HepG2 (cell line): ENCODE results near the gene OR8S1. TPM values are rescaled to one million over a fixed set of nuclear protein-coding genes. Genes with fewer than 3 reads are reported as not detected.

Experiments used
- ATAC-seq: fragments of 200-7000 bp; cut with Tn5 transposase; 3 replicates; pipeline ENCODE4 v1.9.1; 2020; ENCODE audit warnings: mild to moderate bottlenecking, moderate library complexity
- BruUV-seq: library from RNA; stranded (reverse); fragments of 400-500 nt; replicated peaks from 2 replicates; lab custom pipeline; 2021; lab: Mats Ljungman, UMichigan
- CTCF ChIA-PET: fragments of 300-600 bp; formaldehyde crosslinking; extraction: SDS; loops from one replicate; lab custom pipeline; 2021; ENCODE audit warnings: low total read pairs, inconsistent platforms, low intra/inter-chr PET ratio; lab: Yijun Ruan, JAX
- POLR2A ChIA-PET: fragments of 350-600 bp; sonication (Branson Sonifier 250); formaldehyde crosslinking; loops from one replicate; lab custom pipeline; 2020; ENCODE audit warnings: antibody characterized with exemption, inconsistent platforms; lab: Yijun Ruan, JAX
- DNase-seq: peaks from one replicate; pipeline ENCODE4 v3.0.0-alpha.2; 2015; ENCODE audit warnings: low spot score
- FAIRE-seq: peaks from 3 replicates; lab custom pipeline; 2011; peaks lifted over from hg19 to GRCh38; lab: Jason Lieb, UNC
- H2AFZ ChIP-seq: one replicate; pipeline ENCODE4 v1.6.1; 2011; ENCODE audit warnings: low read length, inconsistent platforms
- H3K27ac ChIP-seq: fragments of 300-600 bp; 3 replicates; pipeline ENCODE4 v1.8.0; 2011; ENCODE audit warnings: mixed run types, mild to moderate bottlenecking, mixed read lengths, low read length, inconsistent platforms; ENCODE audit not compliant: insufficient read depth; ENCODE audit errors: extremely low read length
- H3K27me3 ChIP-seq, 2 experiments: fragments of 200-600 bp in 1 of 2; 2 replicates in 1 of 2; 3 replicates in 1 of 2; pipeline versions ENCODE4 v1.6.0 to v1.8.0; 2011; ENCODE audit warnings: low read length in 2 of 2, mild to moderate bottlenecking in 2 of 2, moderate library complexity in 2 of 2, inconsistent platforms in 1 of 2; ENCODE audit not compliant: insufficient read depth in 2 of 2, control insufficient read depth in 1 of 2
- H3K36me3 ChIP-seq, 2 experiments: fragments of 200-600 bp in 1 of 2; replicated peaks in 1 of 2; 2 replicates in 1 of 2; 3 replicates in 1 of 2; pipeline versions ENCODE4 v1.5.1 to v1.8.0; 2011; ENCODE audit warnings: low read length in 2 of 2, inconsistent platforms in 1 of 2; ENCODE audit not compliant: insufficient read depth in 2 of 2, control insufficient read depth in 1 of 2
- H3K4me1 ChIP-seq: 2 replicates; pipeline ENCODE4 v1.5.1; 2012; ENCODE audit warnings: low read length, inconsistent platforms; ENCODE audit not compliant: insufficient read depth
- H3K4me2 ChIP-seq: 2 replicates; pipeline ENCODE4 v1.6.0; 2011; ENCODE audit warnings: low read depth, low read length, inconsistent platforms
- H3K4me3 ChIP-seq, 3 experiments: fragments of 200-600 bp in 1 of 3; sonication (generic), shearing (Covaris generic) in 1 of 3; replicated peaks in 1 of 3; 2 replicates each; pipeline ENCODE4 v1.5.1; 2011 to 2016; ENCODE audit warnings: low read length in 3 of 3, inconsistent platforms in 2 of 3, low read depth in 2 of 3, mild to moderate bottlenecking in 2 of 3, control low read depth in 1 of 3, mixed read lengths in 1 of 3; ENCODE audit not compliant: insufficient read depth in 1 of 3
- H3K79me2 ChIP-seq: one replicate; pipeline ENCODE4 v1.6.1; 2011; ENCODE audit warnings: low read length, inconsistent platforms; ENCODE audit not compliant: insufficient read depth
- H3K9ac ChIP-seq: 2 replicates; pipeline ENCODE4 v1.6.0; 2011; ENCODE audit warnings: mild to moderate bottlenecking, low read depth, low read length, inconsistent platforms; ENCODE audit not compliant: insufficient read depth
- H3K9me3 ChIP-seq: 2 replicates; pipeline ENCODE4 v1.5.1; 2012; ENCODE audit warnings: mild to moderate bottlenecking, low read length
- H4K20me1 ChIP-seq: 2 replicates; pipeline ENCODE4 v1.6.0; 2011; ENCODE audit warnings: inconsistent platforms, mild to moderate bottlenecking, low read length, moderate library complexity; ENCODE audit not compliant: insufficient read depth
- FOXP1 ChIP-seq, 2 experiments: fragments of 450-650 bp in 1 of 2; IDR thresholded peaks; 2 replicates each; pipeline ENCODE4 v1.6.1; 2017 to 2018; ENCODE audit warnings: antibody characterized with exemption in 1 of 2
- RAD21 ChIP-seq: fragments of 450-650 bp; formaldehyde crosslinking; IDR thresholded peaks from 2 replicates; pipeline ENCODE4 v1.5.0; 2020; ENCODE audit warnings: mild to moderate bottlenecking
- SKI ChIP-seq: fragments of 450-650 bp; IDR thresholded peaks from one replicate; pipeline ENCODE4 v1.6.1; 2018; ENCODE audit warnings: mild to moderate bottlenecking; ENCODE audit not compliant: partially characterized antibody
- SMC3 ChIP-seq: IDR thresholded peaks from 2 replicates; pipeline ENCODE4 v1.6.1; 2011; ENCODE audit warnings: low read length, improper control_type of control experiment
- SRSF4 ChIP-seq: fragments of 200-400 bp; formaldehyde crosslinking; IDR thresholded peaks from one replicate; pipeline ENCODE4 v1.6.1; 2018; ENCODE audit warnings: mild to moderate bottlenecking, low read depth, low read length, moderate library complexity; ENCODE audit not compliant: poor library complexity, severe bottlenecking
- STAG1 ChIP-seq: sonication (generic); formaldehyde crosslinking; IDR thresholded peaks from 2 replicates; pipeline ENCODE4 v1.4.0; 2020; ENCODE audit warnings: missing genetic modification reagents
- XRCC5 ChIP-seq: fragments of 200-400 bp; formaldehyde crosslinking; optimal IDR thresholded peaks from 2 replicates; pipeline ENCODE3; 2017; ENCODE audit warnings: mild to moderate bottlenecking, low read length
- ZKSCAN5 ChIP-seq: sonication (generic); formaldehyde crosslinking; IDR thresholded peaks from 2 replicates; pipeline ENCODE4 v1.5.1; 2020; ENCODE audit warnings: mild to moderate bottlenecking, missing genetic modification reagents
- ZZZ3 ChIP-seq: sonication (generic); formaldehyde crosslinking; IDR thresholded peaks from 2 replicates; pipeline ENCODE4 v1.4.0; 2020; ENCODE audit warnings: missing genetic modification reagents, mild to moderate bottlenecking, borderline replicate concordance
- WGBS: methylation state at CpG from one replicate; pipeline ENCODE4 v1.1.6; 2017; ENCODE audit warnings: low lambda C conversion rate; 5-methylcytosine and 5-hydroxymethylcytosine counted together
- in situ Hi-C: cut with HindIII; loops from 2 replicates; pipeline ENCODE4 v1.10.0; 2017; ENCODE audit warnings: low pct_unique_long_range_greater_than_20kb; ENCODE audit not compliant: extremely low pct_ligation_motif_present
- intact Hi-C: fragments of 100-400 bp; cut with micrococcal nuclease; formaldehyde crosslinking; loops from one replicate; pipeline ENCODE4 v1.10.0; 2022; ENCODE audit not compliant: unreplicated experiment
- polyA plus RNA-seq, 8 experiments: library from polyadenylated mRNA; depleted of rRNA in 3 of 8; stranded (reverse) in 7 of 8; unstranded in 1 of 8; fragments of >200 nt; fragmentation: Illumina TruSeq in 4 of 8; extraction: Trizol in 4 of 8; gene quantifications; 2 replicates each; pipeline versions ENCODE4 v1.2.1 to v1.2.3, GENCODE V29; 2011 to 2016; ENCODE audit warnings: low read depth in 4 of 8, missing spikeins in 1 of 8, mixed read lengths in 1 of 8; ENCODE audit not compliant: insufficient read depth in 1 of 8
- total RNA-seq, 5 experiments: library from RNA; depleted of rRNA; stranded (reverse); fragments of >200 nt; fragmentation: Illumina TruSeq; extraction: Trizol; gene quantifications; 2 replicates each; pipeline ENCODE4 v1.2.3, GENCODE V29; 2016; ENCODE audit warnings: low read depth in 1 of 5
- TF ChIP-seq, protein P1 (sequence below): IDR thresholded peaks from 2 replicates; pipeline ENCODE4 v1.6.1; 2016; ENCODE audit warnings: low read depth, missing genetic modification reagents, missing compliant biosample characterization
- TF ChIP-seq, protein P2 (sequence below): sonication (generic); formaldehyde crosslinking; IDR thresholded peaks from 2 replicates; pipeline ENCODE4 v1.5.0; 2020; ENCODE audit warnings: mild to moderate bottlenecking, missing genetic modification reagents, moderate library complexity

Gene OR8S1
- total and polyA plus RNA-seq, 2 of the 13 experiments (the other 11 are each of a cell fraction or from before 2014, with no cell fraction given) = not detected

DNA sequence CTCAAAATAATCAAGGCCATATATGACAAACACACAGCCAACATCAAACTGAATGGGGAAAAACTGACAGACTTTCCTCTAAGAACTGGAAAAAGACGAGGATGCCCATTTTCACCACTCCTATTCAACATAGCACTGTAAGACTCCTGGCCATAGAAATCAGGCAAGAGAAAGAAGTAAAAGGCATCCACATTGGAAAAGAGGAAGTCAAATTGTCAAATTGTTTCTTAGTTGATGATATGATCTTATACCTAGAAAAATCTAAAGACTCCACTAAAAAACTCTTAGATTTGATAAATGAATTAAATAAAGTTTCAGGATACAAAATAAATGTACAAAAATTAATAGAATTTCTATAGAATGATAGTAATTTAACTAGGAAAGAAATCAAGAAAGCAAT is 11.2 kb downstream of the OR8S1 start (continued):
- TF ChIP-seq, protein P1, sequence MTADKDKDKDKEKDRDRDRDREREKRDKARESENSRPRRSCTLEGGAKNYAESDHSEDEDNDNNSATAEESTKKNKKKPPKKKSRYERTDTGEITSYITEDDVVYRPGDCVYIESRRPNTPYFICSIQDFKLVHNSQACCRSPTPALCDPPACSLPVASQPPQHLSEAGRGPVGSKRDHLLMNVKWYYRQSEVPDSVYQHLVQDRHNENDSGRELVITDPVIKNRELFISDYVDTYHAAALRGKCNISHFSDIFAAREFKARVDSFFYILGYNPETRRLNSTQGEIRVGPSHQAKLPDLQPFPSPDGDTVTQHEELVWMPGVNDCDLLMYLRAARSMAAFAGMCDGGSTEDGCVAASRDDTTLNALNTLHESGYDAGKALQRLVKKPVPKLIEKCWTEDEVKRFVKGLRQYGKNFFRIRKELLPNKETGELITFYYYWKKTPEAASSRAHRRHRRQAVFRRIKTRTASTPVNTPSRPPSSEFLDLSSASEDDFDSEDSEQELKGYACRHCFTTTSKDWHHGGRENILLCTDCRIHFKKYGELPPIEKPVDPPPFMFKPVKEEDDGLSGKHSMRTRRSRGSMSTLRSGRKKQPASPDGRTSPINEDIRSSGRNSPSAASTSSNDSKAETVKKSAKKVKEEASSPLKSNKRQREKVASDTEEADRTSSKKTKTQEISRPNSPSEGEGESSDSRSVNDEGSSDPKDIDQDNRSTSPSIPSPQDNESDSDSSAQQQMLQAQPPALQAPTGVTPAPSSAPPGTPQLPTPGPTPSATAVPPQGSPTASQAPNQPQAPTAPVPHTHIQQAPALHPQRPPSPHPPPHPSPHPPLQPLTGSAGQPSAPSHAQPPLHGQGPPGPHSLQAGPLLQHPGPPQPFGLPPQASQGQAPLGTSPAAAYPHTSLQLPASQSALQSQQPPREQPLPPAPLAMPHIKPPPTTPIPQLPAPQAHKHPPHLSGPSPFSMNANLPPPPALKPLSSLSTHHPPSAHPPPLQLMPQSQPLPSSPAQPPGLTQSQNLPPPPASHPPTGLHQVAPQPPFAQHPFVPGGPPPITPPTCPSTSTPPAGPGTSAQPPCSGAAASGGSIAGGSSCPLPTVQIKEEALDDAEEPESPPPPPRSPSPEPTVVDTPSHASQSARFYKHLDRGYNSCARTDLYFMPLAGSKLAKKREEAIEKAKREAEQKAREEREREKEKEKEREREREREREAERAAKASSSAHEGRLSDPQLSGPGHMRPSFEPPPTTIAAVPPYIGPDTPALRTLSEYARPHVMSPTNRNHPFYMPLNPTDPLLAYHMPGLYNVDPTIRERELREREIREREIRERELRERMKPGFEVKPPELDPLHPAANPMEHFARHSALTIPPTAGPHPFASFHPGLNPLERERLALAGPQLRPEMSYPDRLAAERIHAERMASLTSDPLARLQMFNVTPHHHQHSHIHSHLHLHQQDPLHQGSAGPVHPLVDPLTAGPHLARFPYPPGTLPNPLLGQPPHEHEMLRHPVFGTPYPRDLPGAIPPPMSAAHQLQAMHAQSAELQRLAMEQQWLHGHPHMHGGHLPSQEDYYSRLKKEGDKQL = no peak
- TF ChIP-seq STAG1 (CRISPR knock-in tag) (no peak), SRSF4 (no peak), SKI (no peak), ZKSCAN5 (CRISPR knock-in tag) (no peak)
- TF ChIP-seq, all 625 proteins: peak for 0

DNA sequence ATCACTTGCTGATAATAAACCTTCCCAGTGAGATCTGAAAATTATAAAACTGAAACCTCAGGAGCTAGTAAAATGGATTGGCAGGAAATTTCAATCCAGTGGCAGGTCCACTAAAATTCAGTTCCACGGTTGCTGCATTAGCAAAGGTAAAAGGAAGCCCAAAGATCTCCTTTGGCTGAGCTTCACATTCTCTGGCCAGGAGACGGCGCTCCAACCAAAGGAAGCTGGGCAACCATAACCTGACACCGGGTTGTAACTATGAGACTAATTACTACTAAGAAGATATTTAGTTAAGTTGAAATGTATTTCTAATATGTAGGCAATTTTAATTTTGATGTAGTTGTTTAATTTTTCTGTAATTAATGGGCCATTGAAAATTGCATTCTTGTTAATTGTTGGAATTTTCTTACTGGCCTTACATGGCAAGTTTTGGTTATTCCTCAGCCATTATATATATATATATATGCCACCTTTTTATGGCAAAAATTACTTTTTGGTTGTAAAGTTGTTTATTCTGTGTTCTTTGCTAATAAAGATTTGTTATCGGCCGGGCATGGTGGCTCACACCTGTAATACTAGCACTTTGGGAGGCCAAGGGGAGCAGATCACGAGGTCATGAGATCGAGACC is 17.0 kb downstream of the OR8S1 start:
- Histone ChIP-seq H4K20me1 (no peaks in the 10 kb centered on the region), H3K4me2 (no peak overlapping the region), H3K36me3 (no peaks in the 10 kb centered on the region), H2AFZ (no peak overlapping the region), H3K27ac (no peak overlapping the region), H3K4me3 (no peak overlapping the region), H3K79me2 (no peaks in the 10 kb centered on the region), H3K9ac (no peak overlapping the region), H3K9me3 (no peaks in the 10 kb centered on the region), H3K4me1 (no peaks in the 10 kb centered on the region), H3K27me3 (no peaks in the 10 kb centered on the region)
- intact Hi-C loops (loop anchor here (1.0 kb wide), 2 partner anchors 76 to 254 kb away; no protein-coding TSS in a partner anchor), in situ Hi-C loops (loop anchor here (5.0 kb wide), 1 partner anchor 75 kb away; no protein-coding TSS in a partner anchor)
- TF ChIP-seq, protein P2, sequence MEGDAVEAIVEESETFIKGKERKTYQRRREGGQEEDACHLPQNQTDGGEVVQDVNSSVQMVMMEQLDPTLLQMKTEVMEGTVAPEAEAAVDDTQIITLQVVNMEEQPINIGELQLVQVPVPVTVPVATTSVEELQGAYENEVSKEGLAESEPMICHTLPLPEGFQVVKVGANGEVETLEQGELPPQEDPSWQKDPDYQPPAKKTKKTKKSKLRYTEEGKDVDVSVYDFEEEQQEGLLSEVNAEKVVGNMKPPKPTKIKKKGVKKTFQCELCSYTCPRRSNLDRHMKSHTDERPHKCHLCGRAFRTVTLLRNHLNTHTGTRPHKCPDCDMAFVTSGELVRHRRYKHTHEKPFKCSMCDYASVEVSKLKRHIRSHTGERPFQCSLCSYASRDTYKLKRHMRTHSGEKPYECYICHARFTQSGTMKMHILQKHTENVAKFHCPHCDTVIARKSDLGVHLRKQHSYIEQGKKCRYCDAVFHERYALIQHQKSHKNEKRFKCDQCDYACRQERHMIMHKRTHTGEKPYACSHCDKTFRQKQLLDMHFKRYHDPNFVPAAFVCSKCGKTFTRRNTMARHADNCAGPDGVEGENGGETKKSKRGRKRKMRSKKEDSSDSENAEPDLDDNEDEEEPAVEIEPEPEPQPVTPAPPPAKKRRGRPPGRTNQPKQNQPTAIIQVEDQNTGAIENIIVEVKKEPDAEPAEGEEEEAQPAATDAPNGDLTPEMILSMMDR = peak; percentile 80
- peak; percentile 84 for TF ChIP-seq STAG1 (CRISPR knock-in tag)
- TF ChIP-seq ZZZ3 (CRISPR knock-in tag) = no peak
- no peak for TF ChIP-seq FOXP1 (IDR thresholded peaks at IDR 0.05)
- no peak for TF ChIP-seq FOXP1 (CRISPR knock-in tag; IDR thresholded peaks at IDR 0.05)
- TF ChIP-seq XRCC5 = peak; percentile 40
- peak; percentile 82 for TF ChIP-seq SMC3
- peak; percentile 69 for TF ChIP-seq RAD21 (CRISPR knock-in tag)
- BruUV-seq = no TSS peak
- ATAC-seq (peak; percentile 75), DNase-seq (peak; percentile 27), FAIRE-seq (peak; percentile 18)
- POLR2A ChIA-PET = no interaction called here
- CTCF ChIA-PET = interaction anchor here (1.2 to 1.8 kb wide), 3 partner anchors 74 to 253 kb away, joined by 3 to 24 read pairs (median 5); no protein-coding TSS in a partner anchor
- WGBS = 30% methylated on average over 8 of the region's 8 CpGs
